Mesothelial cell of epicardium (in vitro differentiated cells): ENCODE data around the gene NOXA1. TPM values are rescaled to one million over a fixed set of nuclear protein-coding genes. Genes with fewer than 3 reads are reported as not detected.
"Not testable (repeated sequence)": the region's sequence is repeated elsewhere in the genome, so short reads cannot be mapped to it uniquely, and the experiment has no call there.

Experiments used
- DNase-seq, 2 experiments: peaks; one replicate each; pipeline ENCODE4 v3.0.0; 2021; ENCODE audit warnings: low spot score in 2 of 2; ENCODE audit not compliant: unreplicated experiment in 2 of 2
- H3K27ac Mint-ChIP-seq: 2 replicates; pipeline ENCODE4 v1.8.0; 2021; ENCODE audit warnings: mixed read lengths
- H3K27me3 Mint-ChIP-seq: 2 replicates; pipeline ENCODE4 v1.8.0; 2021; ENCODE audit warnings: low read depth, mixed read lengths
- H3K36me3 Mint-ChIP-seq: 2 replicates; pipeline ENCODE4 v1.8.0; 2021; ENCODE audit warnings: mixed read lengths
- H3K4me1 Mint-ChIP-seq: 2 replicates; pipeline ENCODE4 v1.8.0; 2021; ENCODE audit warnings: mixed read lengths
- H3K4me3 Mint-ChIP-seq: 2 replicates; pipeline ENCODE4 v1.8.0; 2021; ENCODE audit warnings: mild to moderate bottlenecking, moderate library complexity, mixed read lengths
- H3K9me3 Mint-ChIP-seq: 2 replicates; pipeline ENCODE4 v1.8.0; 2021; ENCODE audit warnings: mixed read lengths
- CTCF ChIP-seq: fragments of 200-600 bp; sonication (generic); IDR thresholded peaks from one replicate; pipeline ENCODE4 v1.5.0; 2021; ENCODE audit warnings: antibody characterized with exemption; ENCODE audit not compliant: unreplicated experiment
- total RNA-seq: library from RNA; stranded (reverse); gene quantifications from 3 replicates; pipeline ENCODE4 v1.2.1, GENCODE V29; 2021

The NOXA1 gene
- total RNA-seq, 1 donor from 2014 or later, result 22.1 TPM

- H3K9me3 Mint-ChIP-seq, result no peaks in the 10 kb centered on the region
- DNase-seq, result peak in 1 of 2 experiments; percentile 16
These were observed 40.7 kb downstream of the NOXA1 start for GRCh38 chr9:137463931-137464290.

GRCh38 chr9:137464291-137464999 lies 41.3 kb downstream of the NOXA1 start:
- no peak for TF ChIP-seq CTCF
- no peak overlapping the region for H3K27ac Mint-ChIP-seq
- peaks cover 30% of the 10 kb centered on the region for H3K27me3 Mint-ChIP-seq
- no peaks in the 10 kb centered on the region for H3K36me3 Mint-ChIP-seq
- peaks cover 2% of the 10 kb centered on the region for H3K4me1 Mint-ChIP-seq
- peak in 1 of 2 experiments; percentile 9 for DNase-seq
- H3K4me3 Mint-ChIP-seq, result no peak overlapping the region
- no peaks in the 10 kb centered on the region for H3K9me3 Mint-ChIP-seq

More at GRCh38 chr9:137463931-137464290, 40.7 kb downstream of the NOXA1 start:
- H3K4me3 Mint-ChIP-seq, result no peak overlapping the region
- peaks cover 30% of the 10 kb centered on the region for H3K27me3 Mint-ChIP-seq
- peaks cover 2% of the 10 kb centered on the region for H3K4me1 Mint-ChIP-seq
- H3K36me3 Mint-ChIP-seq, result no peaks in the 10 kb centered on the region
- H3K27ac Mint-ChIP-seq, result no peak overlapping the region
- no peak for TF ChIP-seq CTCF

DNA sequence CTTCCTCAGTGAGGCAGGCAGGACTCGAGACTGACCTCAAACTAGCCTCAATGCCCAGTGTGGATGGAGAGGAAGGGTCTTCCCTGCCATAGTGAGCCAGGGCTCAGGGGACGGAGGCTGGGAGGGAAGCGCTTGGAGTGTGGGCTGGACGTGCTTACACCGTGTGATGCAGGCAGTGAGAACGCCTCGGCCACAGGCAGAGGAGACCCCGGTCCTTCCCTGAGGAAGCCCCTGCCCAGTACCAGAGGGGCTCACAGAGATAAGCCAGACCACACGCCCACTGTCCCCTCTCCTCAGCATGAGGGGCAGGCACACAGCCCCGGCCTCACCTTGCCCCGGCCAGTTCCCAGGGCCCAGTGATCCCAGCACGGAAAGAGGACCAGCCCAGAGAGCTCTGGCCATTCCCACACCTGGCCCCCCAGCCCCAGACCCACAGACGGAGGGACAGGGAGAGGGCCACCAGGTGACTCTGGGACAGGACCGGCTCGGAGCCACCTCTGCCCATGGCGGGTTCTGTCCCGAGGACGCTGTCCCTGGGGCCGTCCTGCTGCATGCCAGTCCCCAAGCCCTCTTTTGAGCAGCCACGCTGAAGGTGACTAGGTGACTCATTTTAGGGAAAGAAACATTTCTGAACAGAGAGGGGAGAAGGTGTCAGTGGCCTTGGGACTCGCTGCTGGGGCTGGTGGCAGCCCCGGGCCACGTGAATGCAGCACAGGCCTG lies 42.0 kb downstream of the NOXA1 start:
- H3K36me3 Mint-ChIP-seq, result no peaks in the 10 kb centered on the region
- peak in 1 of 2 experiments; percentile 8 for DNase-seq
- H3K4me3 Mint-ChIP-seq, result no peak overlapping the region
- no peaks in the 10 kb centered on the region for H3K9me3 Mint-ChIP-seq
- H3K27ac Mint-ChIP-seq, result no peak overlapping the region
- H3K4me1 Mint-ChIP-seq, result no peaks in the 10 kb centered on the region
- TF ChIP-seq CTCF, result no peak
- H3K27me3 Mint-ChIP-seq, result peaks cover 28% of the 10 kb centered on the region

DNA sequence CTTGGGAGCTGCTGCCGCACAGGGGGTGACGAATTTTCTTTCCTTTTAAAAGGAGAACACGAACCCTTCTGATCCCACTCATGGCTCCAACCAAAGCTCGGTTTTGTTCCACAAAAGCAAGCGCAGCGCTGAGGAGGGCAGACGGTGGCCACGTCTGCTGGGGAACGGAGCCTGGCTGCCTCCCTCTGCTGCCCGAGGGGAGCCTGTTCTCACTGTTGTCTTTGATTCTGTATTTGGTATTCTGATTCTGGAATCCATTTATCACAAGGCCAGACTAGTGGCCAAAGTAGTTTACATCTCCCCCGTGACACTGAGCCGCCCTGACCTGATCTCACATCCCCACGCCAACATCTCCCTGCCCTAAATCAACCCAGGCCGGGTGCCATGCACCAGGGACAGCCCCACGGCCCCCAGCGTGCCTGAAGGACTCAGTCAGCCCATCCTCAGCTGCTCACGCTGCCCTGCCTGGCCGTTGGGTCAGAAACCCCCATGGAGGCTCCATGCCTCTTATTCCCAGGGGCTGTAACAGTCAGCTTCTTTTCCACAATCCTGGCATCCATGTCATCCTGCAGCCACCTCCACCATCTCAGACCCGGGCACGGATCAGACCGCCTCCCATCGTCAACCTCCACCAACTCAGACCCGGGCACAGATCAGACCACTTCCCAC lies 42.7 kb downstream of the NOXA1 start:
- no peaks in the 10 kb centered on the region for H3K4me1 Mint-ChIP-seq
- no peak overlapping the region for H3K27ac Mint-ChIP-seq
- H3K9me3 Mint-ChIP-seq, result no peaks in the 10 kb centered on the region
- no peaks in the 10 kb centered on the region for H3K36me3 Mint-ChIP-seq
- H3K27me3 Mint-ChIP-seq, result peaks cover 25% of the 10 kb centered on the region
- no peak for DNase-seq
- TF ChIP-seq CTCF, result no peak
- H3K4me3 Mint-ChIP-seq, result no peak overlapping the region

DNA sequence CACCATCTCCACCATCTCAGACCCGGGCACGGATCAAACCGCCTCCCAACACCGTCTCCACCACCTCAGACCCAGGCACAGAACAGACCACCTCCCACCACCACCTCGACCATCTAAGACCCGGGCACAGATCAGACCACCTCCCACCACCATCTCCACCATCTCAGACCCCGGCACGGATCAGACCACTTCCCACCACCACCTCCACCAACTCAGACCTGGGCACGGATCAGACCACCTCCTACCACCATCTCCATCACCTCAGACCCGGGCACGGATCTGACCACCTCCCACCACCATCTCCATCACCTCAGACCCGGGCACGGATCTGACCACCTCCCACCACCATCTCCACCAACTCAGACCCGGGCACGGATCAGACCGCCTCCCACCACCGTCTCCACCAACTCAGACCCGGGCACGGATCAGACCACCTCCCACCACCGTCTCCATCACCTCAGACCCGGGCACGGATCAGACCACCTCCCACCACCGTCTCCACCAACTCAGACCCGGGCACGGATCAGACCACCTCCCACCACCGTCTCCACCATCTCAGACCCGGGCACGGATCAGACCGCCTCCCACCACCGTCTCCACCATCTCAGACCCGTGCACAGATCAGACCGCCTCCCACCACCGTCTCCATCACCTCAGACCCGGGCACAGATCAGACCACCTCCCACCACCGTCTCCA lies 43.3 kb downstream of the NOXA1 start:
- not testable (repeated sequence) for H3K36me3 Mint-ChIP-seq, H3K9me3 Mint-ChIP-seq, H3K4me1 Mint-ChIP-seq, DNase-seq, H3K4me3 Mint-ChIP-seq, H3K27ac Mint-ChIP-seq
- H3K27me3 Mint-ChIP-seq, result peaks cover 21% of the 10 kb centered on the region
